HEK293 (cell line): Measurements from ENCODE around the gene TAF15.

Source experiments
- CTCF ChIA-PET: fragments of 350-600 bp; formaldehyde crosslinking; extraction: SDS; loops from one replicate; lab custom pipeline; 2021; ENCODE audit warnings: antibody characterized with exemption; lab: Yijun Ruan, JAX
- POLR2A ChIA-PET: fragments of 300-600 bp; formaldehyde crosslinking; extraction: SDS; loops from one replicate; lab custom pipeline; 2020; ENCODE audit warnings: antibody characterized with exemption, inconsistent platforms; lab: Yijun Ruan, JAX
- H3K27ac ChIP-seq: fragments of 200-500 bp; sonication (Bioruptor generic); 2 replicates; pipeline ENCODE4 v1.5.1; 2014; ENCODE audit warnings: low read depth, low read length, control low read depth, inconsistent platforms; ENCODE audit errors: extremely low read depth
- H3K36me3 ChIP-seq, 2 experiments: fragments of 200-500 bp in 1 of 2; sonication (Bioruptor generic) in 1 of 2; 1 replicate in 1 of 2; 2 replicates in 1 of 2; pipeline ENCODE4 v1.5.1; 2014 to 2017; ENCODE audit warnings: inconsistent platforms in 2 of 2, low read length in 2 of 2; ENCODE audit not compliant: control insufficient read depth in 2 of 2, insufficient read depth in 1 of 2
- H3K4me1 ChIP-seq: fragments of 200-500 bp; sonication (Bioruptor generic); 2 replicates; pipeline ENCODE4 v1.5.1; 2014; ENCODE audit warnings: mild to moderate bottlenecking, low read length, inconsistent platforms; ENCODE audit not compliant: control insufficient read depth, insufficient read depth
- H3K4me3 ChIP-seq: 2 replicates; pipeline ENCODE4 v1.5.1; 2011; ENCODE audit warnings: low read depth, mild to moderate bottlenecking, control low read depth, low read length, moderate library complexity
- H3K9me3 ChIP-seq: fragments of 200-500 bp; sonication (Bioruptor generic); 2 replicates; pipeline ENCODE4 v1.5.1; 2014; ENCODE audit warnings: low read depth, low read length, inconsistent platforms; ENCODE audit not compliant: control insufficient read depth, insufficient read depth
- AEBP2 ChIP-seq: fragments of 450-650 bp; formaldehyde crosslinking; IDR thresholded peaks from 2 replicates; pipeline ENCODE4 v1.5.1; 2016; ENCODE audit warnings: missing biosample characterization, missing genetic modification characterization, borderline replicate concordance
- GFI1B ChIP-seq: fragments of 450-650 bp; formaldehyde crosslinking; IDR thresholded peaks from 2 replicates; pipeline ENCODE4 v1.5.1; 2016; ENCODE audit warnings: missing biosample characterization, missing genetic modification characterization
- HOXC10 ChIP-seq: sonication (generic); formaldehyde crosslinking; IDR thresholded peaks from 2 replicates; pipeline ENCODE4 v1.8.1; 2023; ENCODE audit warnings: mild to moderate bottlenecking, missing genetic modification reagents
- KLF7 ChIP-seq: fragments of 450-650 bp; formaldehyde crosslinking; IDR thresholded peaks from 2 replicates; pipeline ENCODE4 v1.5.1; 2016; ENCODE audit warnings: missing biosample characterization, missing genetic modification characterization, borderline replicate concordance
- KLF9 ChIP-seq: fragments of 450-650 bp; formaldehyde crosslinking; IDR thresholded peaks from 2 replicates; pipeline ENCODE4 v1.5.1; 2016; ENCODE audit warnings: missing biosample characterization, missing genetic modification characterization, low read depth
- PRDM1 ChIP-seq: fragments of 450-650 bp; formaldehyde crosslinking; IDR thresholded peaks from 2 replicates; pipeline ENCODE4; 2016; ENCODE audit warnings: missing biosample characterization, missing genetic modification characterization
- SP3 ChIP-seq: fragments of 450-650 bp; formaldehyde crosslinking; IDR thresholded peaks from 2 replicates; pipeline ENCODE4 v1.5.1; 2016; ENCODE audit warnings: missing biosample characterization, missing genetic modification characterization
- ZBTB17 ChIP-seq: fragments of 450-650 bp; formaldehyde crosslinking; IDR thresholded peaks from 2 replicates; pipeline ENCODE4 v1.5.1; 2016; ENCODE audit warnings: missing biosample characterization, missing genetic modification characterization
- ZBTB21 ChIP-seq: fragments of 450-650 bp; formaldehyde crosslinking; IDR thresholded peaks from 2 replicates; pipeline ENCODE4 v1.5.1; 2017; ENCODE audit warnings: missing biosample characterization, missing genetic modification characterization
- ZNF121 ChIP-seq: fragments of 450-650 bp; formaldehyde crosslinking; IDR thresholded peaks from 2 replicates; pipeline ENCODE4 v1.5.1; 2016; ENCODE audit warnings: missing biosample characterization, missing genetic modification characterization
- ZNF133 ChIP-seq: fragments of 450-650 bp; formaldehyde crosslinking; IDR thresholded peaks from 2 replicates; pipeline ENCODE4 v1.5.1; 2016; ENCODE audit warnings: missing biosample characterization, missing genetic modification characterization
- ZNF184 ChIP-seq: fragments of 450-650 bp; IDR thresholded peaks from 2 replicates; pipeline ENCODE4 v1.5.1; 2018; ENCODE audit warnings: missing biosample characterization, mild to moderate bottlenecking, missing genetic modification characterization
- ZNF280D ChIP-seq: fragments of 450-650 bp; formaldehyde crosslinking; IDR thresholded peaks from 2 replicates; pipeline ENCODE4 v1.5.1; 2016; ENCODE audit warnings: missing biosample characterization, missing genetic modification characterization
- ZNF324 ChIP-seq: fragments of 450-650 bp; formaldehyde crosslinking; IDR thresholded peaks from 2 replicates; pipeline ENCODE4 v1.5.1; 2016; ENCODE audit warnings: missing biosample characterization, missing genetic modification characterization
- ZNF394 ChIP-seq: fragments of 450-650 bp; formaldehyde crosslinking; IDR thresholded peaks from 2 replicates; pipeline ENCODE4 v1.5.1; 2016; ENCODE audit warnings: missing biosample characterization, missing genetic modification characterization, mild to moderate bottlenecking, moderate library complexity, borderline replicate concordance
- ZNF48 ChIP-seq: fragments of 450-650 bp; formaldehyde crosslinking; IDR thresholded peaks from 2 replicates; pipeline ENCODE4 v1.5.1; 2016; ENCODE audit warnings: missing biosample characterization, missing genetic modification characterization
- ZNF488 ChIP-seq: fragments of 450-650 bp; formaldehyde crosslinking; IDR thresholded peaks from 2 replicates; pipeline ENCODE4 v1.5.1; 2016; ENCODE audit warnings: missing biosample characterization, missing genetic modification characterization
- ZNF548 ChIP-seq: fragments of 450-650 bp; formaldehyde crosslinking; IDR thresholded peaks from 2 replicates; pipeline ENCODE4 v1.5.1; 2016; ENCODE audit warnings: missing biosample characterization, missing genetic modification characterization
- ZNF621 ChIP-seq: fragments of 450-650 bp; formaldehyde crosslinking; IDR thresholded peaks from 2 replicates; pipeline ENCODE4 v1.5.1; 2017; ENCODE audit warnings: missing biosample characterization, missing genetic modification characterization
- ZNF670 ChIP-seq: fragments of 450-650 bp; formaldehyde crosslinking; IDR thresholded peaks from 2 replicates; pipeline ENCODE4 v1.5.1; 2016; ENCODE audit warnings: missing biosample characterization, missing genetic modification characterization, low read depth
- ZNF692 ChIP-seq: fragments of 450-650 bp; formaldehyde crosslinking; IDR thresholded peaks from 2 replicates; pipeline ENCODE4 v1.5.1; 2016; ENCODE audit warnings: missing biosample characterization, missing genetic modification characterization
- ZNF792 ChIP-seq: fragments of 450-650 bp; formaldehyde crosslinking; IDR thresholded peaks from 2 replicates; pipeline ENCODE4 v1.5.1; 2016; ENCODE audit warnings: missing biosample characterization, missing genetic modification characterization

Gene TAF15

GRCh38 chr17:35847006-35847405 lies 37.7 kb downstream of the TAF15 start:
- H3K4me1 ChIP-seq, result no peaks in the 10 kb centered on the region
- no peak overlapping the region for H3K4me3 ChIP-seq
- no peak for TF ChIP-seq ZNF488 (tag by site-specific recombination)
- no peak for TF ChIP-seq ZNF621 (tag by site-specific recombination)
- no peak for TF ChIP-seq HOXC10 (CRISPR knock-in tag)
- CTCF ChIA-PET, result interaction anchor here (0.6 to 3.4 kb wide), 6 partner anchors 13 to 308 kb away, joined by 3 to 25 read pairs (median 4); no protein-coding TSS in a partner anchor
- H3K9me3 ChIP-seq, result no peaks in the 10 kb centered on the region
- no peak overlapping the region; the same call in 1 of the 2 replicates for H3K27ac ChIP-seq
- POLR2A ChIA-PET, result no interaction called here
- peaks cover 95 to 98% of the 10 kb centered on the region in 2 experiments for H3K36me3 ChIP-seq

- Histone ChIP-seq H3K4me1 (no peaks in the 10 kb centered on the region), H3K4me3 (no peak overlapping the region), H3K36me3 (peaks cover 94 to 98% of the 10 kb centered on the region in 2 experiments), H3K9me3 (no peaks in the 10 kb centered on the region), H3K27ac (peak overlapping the region; percentile 25; the same call in 1 of the 2 replicates)
- 0 out of 2 replicates have a peak, but pooled peaks have one; percentile 35 for TF ChIP-seq KLF9 (tag by site-specific recombination)
- 0 out of 2 replicates have a peak, but pooled peaks have one; percentile 23 for TF ChIP-seq ZBTB17
- peak; percentile 54; the same call in 1 of the 2 replicates for TF ChIP-seq PRDM1 (tag by site-specific recombination)
- TF ChIP-seq ZBTB21 (tag by site-specific recombination), result no peak
- no peak for TF ChIP-seq ZNF394 (tag by site-specific recombination)
- CTCF ChIA-PET, result interaction anchor here (0.5 to 3.4 kb wide), 15 partner anchors 10 to 635 kb away, joined by 3 to 25 read pairs (median 5); no protein-coding TSS in a partner anchor
- POLR2A ChIA-PET, result interaction anchor here (0.6 kb wide), 1 partner anchor 128 kb away, joined by 3 read pairs; no protein-coding TSS in a partner anchor
Observed at GRCh38 chr17:35847633-35848373, 38.5 kb downstream of the TAF15 start.

GRCh38 chr17:35849469-35850348 lies 40.4 kb downstream of the TAF15 start:
- ChIA-PET CTCF (interaction anchor here (0.5 to 3.4 kb wide), 36 partner anchors 10 to 634 kb away, joined by 3 to 25 read pairs (median 4); partner anchors contain the start of gene HEATR9), POLR2A (no interaction called here)
- no peaks in the 10 kb centered on the region for H3K4me1 ChIP-seq
- H3K27ac ChIP-seq, result no peak overlapping the region
- H3K4me3 ChIP-seq, result no peak overlapping the region
- H3K36me3 ChIP-seq, result peaks cover 77 to 95% of the 10 kb centered on the region in 2 experiments
- no peaks in the 10 kb centered on the region for H3K9me3 ChIP-seq
- TF ChIP-seq ZNF121 (tag by site-specific recombination) (no peak), ZNF692 (tag by site-specific recombination) (no peak), ZNF184 (no peak), ZNF548 (tag by site-specific recombination) (no peak), AEBP2 (tag by site-specific recombination) (no peak), KLF7 (tag by site-specific recombination) (no peak), ZNF324 (tag by site-specific recombination) (no peak), ZNF280D (tag by site-specific recombination) (no peak), ZNF792 (tag by site-specific recombination) (no peak), ZNF133 (tag by site-specific recombination) (no peak), ZNF48 (tag by site-specific recombination) (no peak), ZNF670 (tag by site-specific recombination) (no peak), GFI1B (no peak), SP3 (no peak)
